IMR-90 (cell line): ENCODE results near the gene WIPI1. TPM values are rescaled to one million over a fixed set of nuclear protein-coding genes. Genes with fewer than 3 reads are reported as not detected.

ENCODE experiments used
- ATAC-seq: fragments of 200-7000 bp; cut with Tn5 transposase; 2 replicates; pipeline ENCODE4 v1.9.1; 2020; ENCODE audit warnings: low read depth, mild to moderate bottlenecking, moderate library complexity
- BruUV-seq: library from RNA; stranded (reverse); fragments of 400-500 nt; replicated peaks from 2 replicates; lab custom pipeline; 2021; lab: Mats Ljungman, UMichigan
- CTCF ChIA-PET: fragments of 300-600 bp; formaldehyde crosslinking; extraction: SDS; loops from one replicate; lab custom pipeline; 2021; ENCODE audit warnings: antibody characterized with exemption; lab: Yijun Ruan, JAX
- POLR2A ChIA-PET: fragments of 300-600 bp; sonication (Branson Sonifier 250); formaldehyde crosslinking; loops from one replicate; lab custom pipeline; 2022; ENCODE audit warnings: antibody characterized with exemption; ENCODE audit not compliant: unreplicated experiment; lab: Charles Lee
- DNase-seq: peaks from one replicate; pipeline ENCODE4 v3.0.0; 2013
- H2AFZ ChIP-seq: replicated peaks from 2 replicates; pipeline ENCODE3; 2013; ENCODE audit warnings: low read length, mild to moderate bottlenecking; ENCODE audit not compliant: poor library complexity
- H2AK5ac ChIP-seq: 2 replicates; pipeline ENCODE4 v1.6.1; 2013; ENCODE audit warnings: low read depth, low read length, inconsistent platforms
- H2AK9ac ChIP-seq: replicated peaks from 2 replicates; pipeline ENCODE3; 2013; ENCODE audit warnings: mild to moderate bottlenecking, low read depth, low read length, moderate library complexity; ENCODE audit not compliant: poor library complexity
- H2BK120ac ChIP-seq: 2 replicates; pipeline ENCODE4 v1.6.1; 2013; ENCODE audit warnings: low read depth, low read length, inconsistent platforms
- H2BK15ac ChIP-seq: 3 replicates; pipeline ENCODE4 v1.6.1; 2013; ENCODE audit warnings: low read depth, low read length, inconsistent platforms
- H2BK20ac ChIP-seq: 2 replicates; pipeline ENCODE4 v1.6.1; 2013; ENCODE audit warnings: low read depth, mild to moderate bottlenecking, inconsistent platforms, low read length, moderate library complexity
- H2BK5ac ChIP-seq: 2 replicates; pipeline ENCODE4 v1.6.1; 2013; ENCODE audit warnings: mild to moderate bottlenecking, low read depth, low read length, inconsistent platforms; ENCODE audit not compliant: poor library complexity, severe bottlenecking
- H3K14ac ChIP-seq: replicated peaks from 2 replicates; pipeline ENCODE4 v1.6.1; 2013; ENCODE audit warnings: low read depth, low read length, inconsistent platforms
- H3K18ac ChIP-seq: 2 replicates; pipeline ENCODE4 v1.6.1; 2013; ENCODE audit warnings: low read depth, low read length, control low read depth
- H3K23ac ChIP-seq: 2 replicates; pipeline ENCODE4 v1.6.1; 2013; ENCODE audit warnings: low read depth, low read length, inconsistent platforms
- H3K27ac ChIP-seq: 2 replicates; pipeline ENCODE4 v1.5.1; 2013; ENCODE audit warnings: mild to moderate bottlenecking, control low read depth, low read length; ENCODE audit not compliant: insufficient read depth
- H3K27me3 ChIP-seq: 2 replicates; pipeline ENCODE4 v1.6.1; 2013; ENCODE audit warnings: low read length; ENCODE audit not compliant: control insufficient read depth, insufficient read depth
- H3K36me3 ChIP-seq: 2 replicates; pipeline ENCODE4 v1.6.1; 2013; ENCODE audit warnings: low read length, mixed read lengths; ENCODE audit not compliant: control insufficient read depth, insufficient read depth
- H3K4ac ChIP-seq: 2 replicates; pipeline ENCODE4 v1.6.1; 2013; ENCODE audit warnings: low read depth, low read length, inconsistent platforms
- H3K4me1 ChIP-seq: 2 replicates; pipeline ENCODE4 v1.6.1; 2013; ENCODE audit warnings: low read length, mixed read lengths; ENCODE audit not compliant: control insufficient read depth, insufficient read depth
- H3K4me2 ChIP-seq: 2 replicates; pipeline ENCODE4 v1.6.1; 2013; ENCODE audit warnings: low read depth, mild to moderate bottlenecking, control low read depth, low read length, moderate library complexity
- H3K4me3 ChIP-seq: 2 replicates; pipeline ENCODE4 v1.5.1; 2013; ENCODE audit warnings: low read depth, mild to moderate bottlenecking, control low read depth, low read length, moderate library complexity; ENCODE audit not compliant: insufficient read depth
- H3K56ac ChIP-seq: 2 replicates; pipeline ENCODE4 v1.6.1; 2013; ENCODE audit warnings: low read length, inconsistent platforms; ENCODE audit not compliant: insufficient read depth; ENCODE audit errors: extremely low read depth
- H3K79me1 ChIP-seq, 2 experiments: 2 replicates each; pipeline ENCODE4 v1.6.1; 2013; ENCODE audit warnings: low read length in 2 of 2, inconsistent platforms in 1 of 2, low read depth in 1 of 2
- H3K9ac ChIP-seq: 2 replicates; pipeline ENCODE4 v1.6.1; 2013; ENCODE audit warnings: low read depth, low read length, control low read depth
- H3K9me1 ChIP-seq: 2 replicates; pipeline ENCODE4 v1.6.1; 2013; ENCODE audit warnings: low read length, inconsistent platforms; ENCODE audit not compliant: insufficient read depth
- H3K9me3 ChIP-seq: 2 replicates; pipeline ENCODE4 v1.6.1; 2013; ENCODE audit warnings: low read length; ENCODE audit not compliant: control insufficient read depth, insufficient read depth
- H4K20me1 ChIP-seq: 2 replicates; pipeline ENCODE4 v1.6.1; 2013; ENCODE audit warnings: low read length, inconsistent platforms; ENCODE audit not compliant: insufficient read depth
- H4K5ac ChIP-seq: 2 replicates; pipeline ENCODE4 v1.6.1; 2013; ENCODE audit warnings: mild to moderate bottlenecking, low read depth, low read length, control low read depth
- H4K8ac ChIP-seq, 2 experiments: 2 replicates each; pipeline ENCODE4 v1.6.1; 2013; ENCODE audit warnings: low read depth in 2 of 2, low read length in 2 of 2, control low read depth in 1 of 2, inconsistent platforms in 1 of 2
- H4K91ac ChIP-seq: 2 replicates; pipeline ENCODE4 v1.6.1; 2013; ENCODE audit warnings: low read depth, low read length, inconsistent platforms; ENCODE audit not compliant: insufficient read depth
- FOS ChIP-seq: fragments of 150-350 bp; IDR thresholded peaks from 2 replicates; pipeline ENCODE4 v1.6.1; 2016; ENCODE audit warnings: low read depth, low read length
- MAFK ChIP-seq: IDR thresholded peaks from 2 replicates; pipeline ENCODE4 v1.6.1; 2012; ENCODE audit warnings: low read depth, low read length, improper control_type of control experiment
- MXI1 ChIP-seq: IDR thresholded peaks from 2 replicates; pipeline ENCODE4 v1.6.1; 2012; ENCODE audit warnings: low read depth, mild to moderate bottlenecking, low read length, moderate library complexity, borderline replicate concordance
- POLR2A ChIP-seq: IDR thresholded peaks from 2 replicates; pipeline ENCODE4 v1.6.1; 2012; ENCODE audit warnings: mild to moderate bottlenecking, low read depth, low read length
- RAD21 ChIP-seq: IDR thresholded peaks from 2 replicates; pipeline ENCODE4 v1.6.1; 2012; ENCODE audit warnings: low read length, improper control_type of control experiment
- WGBS, 2 experiments: methylation state at CpG; one replicate each; pipeline versions ENCODE4 v1.1.5 to v1.1.7; 2013; ENCODE audit warnings: missing lambda C conversion rate in 2 of 2; ENCODE audit not compliant: insufficient read length in 1 of 2; ENCODE audit errors: extremely low coverage in 2 of 2; 5-methylcytosine and 5-hydroxymethylcytosine counted together
- dilution Hi-C: fragments of 300-500 bp; cut with HindIII; formaldehyde crosslinking; loops from one replicate; pipeline ENCODE4 v1.14.3; 2018; ENCODE audit warnings: low sequenced_read_pairs; ENCODE audit not compliant: unreplicated experiment
- in situ Hi-C: fragments of 300-500 bp; cut with MboI; formaldehyde crosslinking; loops from 3 replicates; pipeline ENCODE4 v1.14.3; 2019; ENCODE audit warnings: low sequenced_read_pairs, inconsistent platforms, mixed read lengths
- intact Hi-C: fragments of 100-400 bp; cut with micrococcal nuclease; formaldehyde crosslinking; loops from 2 replicates; pipeline ENCODE4 v1.10.0; 2022
- polyA plus RNA-seq, 3 experiments: library from polyadenylated mRNA; depleted of rRNA; stranded (reverse); fragments of >200 nt; gene quantifications; 2 replicates each; pipeline ENCODE4 v1.2.3, GENCODE V29; 2012; ENCODE audit warnings: low replicate concordance in 1 of 3
- total RNA-seq: library from RNA; depleted of rRNA; stranded (reverse); fragments of >200 nt; gene quantifications from 2 replicates; pipeline ENCODE4 v1.2.3, GENCODE V29; 2012

Gene WIPI1
- total and polyA plus RNA-seq, 2 of the 4 experiments (the other 2 are of a cell fraction), result 78.6 to 129 TPM

- Histone ChIP-seq H3K4me1 (no peaks in the 10 kb centered on the region), H2BK120ac (no peak overlapping the region), H3K23ac (no peak overlapping the region), H2BK20ac (no peak overlapping the region), H4K20me1 (no peaks in the 10 kb centered on the region), H4K5ac (no peak overlapping the region), H2AK5ac (no peak overlapping the region), H3K18ac (no peak overlapping the region), H2BK15ac (no peak overlapping the region), H3K36me3 (no peaks in the 10 kb centered on the region), H3K14ac (no peak overlapping the region), H4K8ac (no peak overlapping the region), H2BK5ac (no peak overlapping the region), H3K4me2 (no peak overlapping the region), H3K4ac (no peak overlapping the region), H3K56ac (no peak overlapping the region), H3K9me1 (no peaks in the 10 kb centered on the region), H2AFZ (no peak overlapping the region), H4K91ac (no peak overlapping the region), H2AK9ac (no peak overlapping the region), H3K9ac (no peak overlapping the region), H3K27ac (no peak overlapping the region), H3K79me1 (no peaks in the 10 kb centered on the region), H3K4me3 (no peak overlapping the region), H3K9me3 (no peaks in the 10 kb centered on the region), H3K27me3 (peaks cover 17% of the 10 kb centered on the region)
- WGBS, 2 experiments, result 83% methylated on average over 1 of the region's 5 CpGs; no CpG with 5 or more reads in 1 of the 2 experiments
- no TSS peak for BruUV-seq
- intact Hi-C loops, result no loop called here
- POLR2A ChIA-PET, result no interaction called here
- no peak for DNase-seq
- in situ Hi-C loops, result no loop called here
- no peak for TF ChIP-seq MXI1
- TF ChIP-seq FOS, result no peak
- no peak for TF ChIP-seq POLR2A
- no peak for TF ChIP-seq RAD21
- TF ChIP-seq MAFK, result no peak
- dilution Hi-C loops, result no loop called here
- ATAC-seq, result no peak
- CTCF ChIA-PET, result no interaction called here
These were observed 42.3 kb upstream of the WIPI1 start for GRCh38 chr17:68499587-68499986.
